ENCODE measurements around the gene HFM1. TPM values are rescaled to one million over a fixed set of nuclear protein-coding genes. Genes with fewer than 3 reads are reported as not detected.

Gene HFM1
- total RNA-seq, 1 donor from 2014 or later = 0.84 TPM

- DNase-seq (ENCODE audit: low spot score) = no peak
Observed at GRCh38 chr1:91244737-91245136, 159.9 kb downstream of the HFM1 start.

- DNase-seq (ENCODE audit: low spot score) = no peak
Observed at GRCh38 chr1:91243171-91243570, 161.5 kb downstream of the HFM1 start.

- DNase-seq (ENCODE audit: low spot score) = no peak
Observed at GRCh38 chr1:91234181-91234580, 170.5 kb downstream of the HFM1 start.

- DNase-seq (ENCODE audit: low spot score) = no peak
Observed at GRCh38 chr1:91226741-91227140, 177.9 kb downstream of the HFM1 start.

- no peak for DNase-seq (ENCODE audit: low spot score)
Observed at GRCh38 chr1:91224878-91225277, 179.8 kb downstream of the HFM1 start.

- no peak for DNase-seq (ENCODE audit: low spot score)
Observed at GRCh38 chr1:91221017-91221416, 183.6 kb downstream of the HFM1 start.

GRCh38 chr1:91217911-91218310 is 186.7 kb downstream of the HFM1 start:
- DNase-seq (ENCODE audit: low spot score) = no peak

Other genes starting within 250 kb of the HFM1 start
- gene CDC7, start 96.0 kb upstream of the HFM1 start, total RNA-seq = 2.4 TPM